Measurements from ENCODE around the gene NFIX.

The NFIX gene

GRCh38 chr19:13056052-13056660, 60.9 kb downstream of the NFIX start:
- no peak for DNase-seq

- DNase-seq, result no peak
These were observed 61.9 kb downstream of the NFIX start for GRCh38 chr19:13057147-13057572.

DNA sequence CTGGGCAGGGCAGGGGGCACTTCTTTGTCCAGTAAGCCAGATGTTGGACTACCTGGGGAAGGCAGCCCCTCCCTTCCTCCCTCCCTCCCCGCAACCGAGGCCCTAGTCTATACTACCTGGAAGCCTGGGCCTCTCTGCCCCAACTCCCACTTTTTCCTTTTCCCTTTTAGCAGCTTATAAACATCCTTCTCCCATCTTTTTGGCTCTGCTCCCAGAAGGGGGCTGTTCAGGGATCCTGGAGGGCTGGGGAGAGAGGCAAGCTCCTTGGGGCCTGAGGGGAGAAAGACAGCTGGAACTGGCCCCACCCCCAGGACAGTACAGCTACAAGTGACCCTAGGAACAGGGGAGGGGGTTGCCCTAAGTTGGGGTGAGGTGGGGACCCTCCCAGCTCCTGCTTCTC, 62.5 kb downstream of the NFIX start:
- no peak for DNase-seq

DNA sequence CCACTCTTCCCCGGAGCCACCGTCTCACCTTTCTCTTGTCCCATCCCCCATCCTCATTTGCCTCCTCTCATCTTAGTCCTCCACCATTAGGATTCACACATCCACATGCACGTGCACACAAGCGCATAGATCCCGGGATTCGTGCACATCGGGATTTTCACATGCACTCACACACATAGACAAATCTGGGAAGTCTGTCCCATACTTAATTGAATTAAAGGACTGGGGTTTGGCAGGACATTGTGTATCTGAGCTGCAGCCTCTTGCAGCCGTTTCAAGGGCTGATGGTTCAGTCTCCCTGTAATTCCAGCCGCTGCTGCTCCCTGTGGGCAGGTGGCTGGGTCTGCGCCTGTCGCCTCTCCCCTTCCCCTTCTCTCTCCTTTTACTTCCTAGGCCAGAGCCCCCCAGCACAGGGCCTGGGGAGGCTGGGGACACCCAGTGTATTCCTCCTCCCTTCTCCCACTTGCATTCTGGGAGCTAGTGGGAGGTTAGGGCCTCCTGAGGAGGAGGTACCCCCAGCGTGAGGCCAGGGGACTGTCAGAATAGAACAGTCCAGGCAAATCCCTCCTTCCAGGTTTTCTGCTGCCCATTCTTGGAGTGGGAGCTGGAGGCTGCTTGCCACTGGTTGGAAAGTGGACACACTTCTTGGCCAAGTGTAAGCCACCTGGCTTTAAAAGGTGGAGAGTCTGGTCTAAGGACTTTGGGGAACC, 63.8 kb downstream of the NFIX start:
- DNase-seq, result no peak

- no peak for DNase-seq
These were observed 65.1 kb downstream of the NFIX start for GRCh38 chr19:13060233-13060963.

GRCh38 chr19:13060964-13061927, 66.0 kb downstream of the NFIX start:
- peak; percentile 89 for DNase-seq

DNA sequence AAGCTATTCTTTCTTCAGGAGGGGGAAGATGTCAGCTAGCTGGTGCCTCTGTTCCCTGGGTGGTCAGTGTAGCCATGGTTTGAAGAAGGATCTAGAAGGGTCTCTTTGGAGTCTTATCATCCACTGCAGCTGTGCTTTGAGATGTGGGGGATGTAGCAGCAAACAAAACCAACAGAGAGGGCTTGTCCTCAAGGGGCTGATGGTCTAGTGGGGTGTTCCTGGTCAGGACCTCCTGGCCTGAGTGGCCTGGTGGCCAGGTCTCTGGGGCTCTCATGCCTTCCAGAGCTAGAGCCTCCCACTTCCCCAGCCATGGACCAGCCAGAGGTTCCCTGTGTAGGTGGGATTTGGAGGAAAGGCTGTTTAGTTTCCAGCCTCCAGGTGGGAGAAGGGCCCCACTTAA, 67.0 kb downstream of the NFIX start:
- DNase-seq, result no peak

GRCh38 chr19:13063461-13064091, 68.3 kb downstream of the NFIX start:
- DNase-seq, result no peak

DNA sequence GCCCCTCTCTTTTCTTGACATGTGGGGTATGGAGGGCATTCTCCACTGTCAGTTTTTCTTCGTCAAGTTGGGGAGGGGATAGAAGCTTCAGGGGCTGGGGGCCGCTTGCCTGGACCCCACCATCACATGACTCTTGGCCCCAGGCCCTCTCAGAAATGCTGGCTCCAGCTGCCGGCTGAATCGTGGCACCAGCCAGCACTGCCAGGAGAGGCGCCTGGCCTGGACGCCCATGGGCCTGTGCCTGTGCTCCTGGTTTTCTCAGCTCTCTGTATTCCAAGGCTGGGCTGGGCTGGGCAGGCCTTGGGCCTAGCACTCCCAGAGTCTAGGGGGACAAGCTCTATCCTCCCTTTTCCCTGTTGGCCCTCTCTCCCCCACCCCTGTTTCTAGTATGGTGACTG, 68.8 kb downstream of the NFIX start:
- no peak for DNase-seq

- DNase-seq, result no peak
These were observed 71.0 kb downstream of the NFIX start for GRCh38 chr19:13066226-13066625.

GRCh38 chr19:13066933-13067807, 71.9 kb downstream of the NFIX start:
- no peak for DNase-seq

GRCh38 chr19:13068085-13068846, 73.0 kb downstream of the NFIX start:
- no peak for DNase-seq

GRCh38 chr19:13069415-13070359, 74.4 kb downstream of the NFIX start:
- DNase-seq, result no peak

- DNase-seq, result no peak
These were observed 75.3 kb downstream of the NFIX start for GRCh38 chr19:13070425-13071140.

DNA sequence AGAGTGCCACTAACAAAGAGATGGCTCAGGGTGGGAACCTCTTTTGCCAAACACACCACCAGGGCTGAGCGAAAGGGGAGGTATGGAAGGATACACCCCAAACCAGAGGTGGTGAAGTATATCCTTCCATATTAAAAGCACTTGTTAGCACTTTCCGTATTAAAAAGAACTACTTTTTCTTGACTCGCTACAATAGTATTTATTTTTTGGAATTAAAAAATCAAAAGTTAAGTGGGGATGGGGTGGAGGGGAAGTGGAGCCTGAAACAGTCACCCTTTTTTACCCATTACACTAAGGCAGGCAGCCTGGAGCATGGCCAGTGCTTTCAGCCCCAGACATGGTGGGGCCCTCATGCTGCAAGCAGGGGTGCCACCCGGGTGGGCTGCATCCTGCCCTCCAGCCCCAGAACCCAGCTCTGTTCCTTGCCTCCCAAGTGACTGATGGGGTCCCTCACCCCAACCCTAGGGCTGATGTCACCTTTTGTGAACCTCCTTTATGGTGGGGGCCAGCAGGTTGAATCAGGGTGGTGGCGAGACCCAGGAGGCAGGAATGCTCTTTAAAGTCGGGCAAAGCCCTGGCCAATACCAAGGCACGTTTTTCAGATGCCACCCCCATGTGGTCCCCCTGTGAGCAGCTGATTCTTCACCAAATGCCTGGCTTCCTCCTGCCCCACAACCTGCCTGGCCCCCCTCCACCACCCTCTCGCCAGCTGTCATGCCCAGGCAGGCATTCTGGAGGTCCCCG, 76.3 kb downstream of the NFIX start:
- no peak for DNase-seq

- no peak for DNase-seq
These were observed 77.1 kb downstream of the NFIX start for GRCh38 chr19:13072188-13072908.

DNA sequence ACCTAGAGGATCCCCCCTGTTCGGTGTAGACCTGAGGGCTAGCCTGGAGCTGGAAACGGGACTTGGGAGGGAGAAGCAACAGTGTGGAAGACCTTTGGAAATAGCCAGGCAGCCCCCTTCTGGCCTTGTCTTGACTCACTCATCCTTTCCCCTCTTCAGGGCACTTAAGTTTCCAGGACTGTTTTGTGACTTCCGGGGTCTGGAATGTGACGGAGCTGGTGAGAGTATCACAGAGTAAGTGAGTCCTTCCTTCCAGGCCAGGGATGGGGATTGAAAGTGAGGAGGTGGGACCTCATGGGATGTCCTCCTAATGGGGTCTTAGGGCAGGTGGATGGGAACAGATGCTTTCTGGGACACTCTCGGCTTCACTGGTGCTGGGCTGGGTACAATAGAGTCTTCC, 78.0 kb downstream of the NFIX start:
- no peak for DNase-seq
